Keratinocyte (primary cell): ENCODE data around the gene KCNH6.

Source experiments
- CTCF ChIP-seq, 3 experiments: IDR thresholded peaks in 1 of 3; conservative IDR thresholded peaks in 1 of 3; optimal IDR thresholded peaks in 1 of 3; 2 replicates in 2 of 3; 3 replicates in 1 of 3; pipeline versions ENCODE3 to v1.5.1; 2011; ENCODE audit warnings: low read length in 3 of 3, mild to moderate bottlenecking in 3 of 3, moderate library complexity in 2 of 3, control low read depth in 1 of 3, inconsistent platforms in 1 of 3; ENCODE audit not compliant: insufficient read depth in 2 of 3; ENCODE audit errors: extremely low read depth in 1 of 3
- EZH2 ChIP-seq: IDR thresholded peaks from one replicate; pipeline ENCODE4 v1.6.1; 2012; ENCODE audit warnings: inconsistent platforms, mild to moderate bottlenecking, low read length, moderate library complexity

- TF ChIP-seq CTCF (optimal IDR thresholded peaks at IDR 0.05 in 1 of 3, IDR thresholded peaks at IDR 0.05 in 1 of 3, conservative IDR thresholded peaks at IDR 0.05 in 1 of 3; ENCODE audit: extremely low read depth in 1 of 3, insufficient read depth in 2 of 3, low read length in 3 of 3) (no peak), EZH2 (peak; percentile 18)
These were observed 15.8 kb downstream of the KCNH6 start for GRCh38 chr17:63538693-63539595.
